K562 (cell line): ENCODE data around the gene ZNRD2. TPM values are rescaled to one million over a fixed set of nuclear protein-coding genes. Genes with fewer than 3 reads are reported as not detected.
A peak's percentile ranks its signal among the peaks of the same experiment; 100 is the strongest.

Experiments used
- PBX2 ChIP-seq, 2 experiments: IDR thresholded peaks in 1 of 2; conservative IDR thresholded peaks in 1 of 2; 2 replicates each; pipeline ENCODE4 v1.6.1; 2016; ENCODE audit warnings: low read depth in 2 of 2, mild to moderate bottlenecking in 1 of 2, missing compliant biosample characterization in 1 of 2, missing genetic modification characterization in 1 of 2, moderate library complexity in 1 of 2
- PRPF4 ChIP-seq: fragments of 200-400 bp; formaldehyde crosslinking; IDR thresholded peaks from one replicate; pipeline ENCODE4 v1.6.1; 2017; ENCODE audit warnings: low read length, low read depth, mild to moderate bottlenecking; ENCODE audit not compliant: insufficient read depth, poor library complexity, severe bottlenecking
- RFX5 ChIP-seq: IDR thresholded peaks from 2 replicates; pipeline ENCODE4 v1.6.1; 2011; ENCODE audit warnings: low read depth, mild to moderate bottlenecking, improper control_type of control experiment, low read length
- TSC22D4 ChIP-seq: fragments of 450-650 bp; IDR thresholded peaks from 2 replicates; pipeline ENCODE4 v1.6.1; 2016; ENCODE audit warnings: missing genetic modification characterization, missing biosample characterization, control low read depth
- polyA plus RNA-seq, 8 experiments: library from polyadenylated mRNA; depleted of rRNA in 4 of 8; stranded (reverse) in 5 of 8; unstranded in 3 of 8; fragments of >200 nt; fragmentation: Nextera tagmentation in 2 of 8; fragmentation: Illumina TruSeq in 1 of 8; extraction: Ambion mirVana in 2 of 8; extraction: Trizol in 1 of 8; gene quantifications; 2 replicates each; pipeline versions ENCODE4 v1.2.1 to v1.2.3, GENCODE V29; 2011 to 2014; ENCODE audit warnings: inconsistent platforms in 1 of 8, missing spikeins in 1 of 8
- total RNA-seq, 7 experiments: library from RNA; depleted of rRNA in 6 of 7; stranded (reverse); fragments of >200 nt in 6 of 7; fragmentation: Illumina TruSeq in 2 of 7; extraction: Trizol in 2 of 7; gene quantifications; 2 replicates each; pipeline versions ENCODE4 v1.2.1 to v1.2.3, GENCODE V29; 2011 to 2021; ENCODE audit warnings: low replicate concordance in 1 of 7
- TF ChIP-seq, protein P1 (sequence below), 2 experiments: IDR thresholded peaks; 2 replicates each; pipeline ENCODE4 v1.6.1; 2011; ENCODE audit warnings: borderline replicate concordance in 1 of 2, control low read depth in 1 of 2, low read depth in 1 of 2, low read length in 1 of 2, mild to moderate bottlenecking in 1 of 2, mixed read lengths in 1 of 2, moderate library complexity in 1 of 2; ENCODE audit not compliant: insufficient read depth in 1 of 2, insufficient read length in 1 of 2, poor library complexity in 1 of 2, severe bottlenecking in 1 of 2; ENCODE audit errors: extremely low read depth in 1 of 2

ZNRD2 gene
- total and polyA plus RNA-seq, 9 of the 15 experiments (the other 6 are each of a cell fraction or from before 2014, with no cell fraction given) = 13.4 to 129 (median 60.4) TPM

- TF ChIP-seq TSC22D4 (tag) (no peak), PRPF4 (peak; percentile 60), RFX5 (no peak), PBX2 (CRISPR knock-in tag; IDR thresholded peaks at IDR 0.05; ENCODE audit: low read depth) (no peak), PBX2 (tag; conservative IDR thresholded peaks at IDR 0.05; ENCODE audit: low read depth) (no peak)
- TF ChIP-seq, protein P1, sequence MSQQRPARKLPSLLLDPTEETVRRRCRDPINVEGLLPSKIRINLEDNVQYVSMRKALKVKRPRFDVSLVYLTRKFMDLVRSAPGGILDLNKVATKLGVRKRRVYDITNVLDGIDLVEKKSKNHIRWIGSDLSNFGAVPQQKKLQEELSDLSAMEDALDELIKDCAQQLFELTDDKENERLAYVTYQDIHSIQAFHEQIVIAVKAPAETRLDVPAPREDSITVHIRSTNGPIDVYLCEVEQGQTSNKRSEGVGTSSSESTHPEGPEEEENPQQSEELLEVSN (IDR thresholded peaks at IDR 0.05; ENCODE audit: borderline replicate concordance in 1 of 2, extremely low read depth in 1 of 2, insufficient read depth in 1 of 2, insufficient read length in 1 of 2, low read depth in 1 of 2, low read length in 1 of 2, poor library complexity in 1 of 2, severe bottlenecking in 1 of 2) = peak in 1 of 2 experiments; percentile 11
- TF ChIP-seq, all 486 proteins: peak for 5
Measured at GRCh38 chr11:65538915-65539743, 31.1 kb upstream of the ZNRD2 start (continued).
